CD8-positive, alpha-beta memory T cell (primary cell): Measurements from ENCODE around the gene SPARC. TPM values are rescaled to one million over a fixed set of nuclear protein-coding genes. Genes with fewer than 3 reads are reported as not detected.
"Not testable (repeated sequence)": the region's sequence is repeated elsewhere in the genome, so short reads cannot be mapped to it uniquely, and the experiment has no call there.

Source experiments
- CTCF ChIA-PET: fragments of 350-600 bp; sonication (Branson Sonifier 250); formaldehyde crosslinking; loops from one replicate; lab custom pipeline; 2021; ENCODE audit warnings: antibody characterized with exemption; lab: Charles Lee
- POLR2A ChIA-PET: fragments of 350-600 bp; sonication (Branson Sonifier 250); formaldehyde crosslinking; loops from one replicate; lab custom pipeline; 2021; ENCODE audit warnings: antibody characterized with exemption; lab: Charles Lee
- DNase-seq, 5 donors: peaks; one replicate each; pipeline versions ENCODE4 v3.0.0 to v3.0.0-alpha.2; 2020 to 2022; ENCODE audit warnings: mixed read lengths in 1 of 5
- H3K27ac ChIP-seq: one replicate; pipeline ENCODE4 v1.7.0; 2013; ENCODE audit warnings: low read depth, mild to moderate bottlenecking, low read length, moderate library complexity
- H3K27me3 ChIP-seq: 2 replicates; pipeline ENCODE4 v1.7.0; 2013; ENCODE audit warnings: low read length, mild to moderate bottlenecking; ENCODE audit not compliant: insufficient read depth, poor library complexity, severe bottlenecking
- H3K36me3 ChIP-seq: 2 replicates; pipeline ENCODE4 v1.7.0; 2013; ENCODE audit warnings: mild to moderate bottlenecking, low read length, moderate library complexity; ENCODE audit not compliant: insufficient read depth
- H3K4me1 ChIP-seq: 2 replicates; pipeline ENCODE4 v1.7.0; 2013; ENCODE audit warnings: mild to moderate bottlenecking, low read length, moderate library complexity; ENCODE audit not compliant: insufficient read depth
- H3K4me3 ChIP-seq: 2 replicates; pipeline ENCODE4 v1.7.0; 2013; ENCODE audit warnings: mild to moderate bottlenecking, low read length
- H3K9me3 ChIP-seq: 2 replicates; pipeline ENCODE4 v1.7.0; 2013; ENCODE audit warnings: mild to moderate bottlenecking, low read length
- H3K27ac Mint-ChIP-seq, 8 donors: one replicate each; pipeline ENCODE4 v1.8.0; 2020 to 2021; ENCODE audit warnings: mixed read lengths in 8 of 8, mild to moderate bottlenecking in 6 of 8, inconsistent platforms in 3 of 8, moderate library complexity in 3 of 8
- H3K27me3 Mint-ChIP-seq, 2 donors: one replicate each; pipeline ENCODE4 v1.8.0; 2020 to 2021; ENCODE audit warnings: mixed read lengths in 2 of 2, mild to moderate bottlenecking in 1 of 2, moderate library complexity in 1 of 2
- H3K36me3 Mint-ChIP-seq, 3 donors: one replicate each; pipeline ENCODE4 v1.8.0; 2020 to 2021; ENCODE audit warnings: mixed read lengths in 3 of 3, inconsistent platforms in 1 of 3, mild to moderate bottlenecking in 1 of 3
- H3K4me1 Mint-ChIP-seq, 3 donors: one replicate each; pipeline ENCODE4 v1.8.0; 2020 to 2021; ENCODE audit warnings: mixed read lengths in 3 of 3, inconsistent platforms in 1 of 3, mild to moderate bottlenecking in 1 of 3
- H3K4me3 Mint-ChIP-seq, 7 donors: one replicate each; pipeline ENCODE4 v1.8.0; 2020 to 2021; ENCODE audit warnings: mixed read lengths in 7 of 7, mild to moderate bottlenecking in 6 of 7, moderate library complexity in 4 of 7, inconsistent platforms in 2 of 7
- H3K9me3 Mint-ChIP-seq, 5 donors: one replicate each; pipeline ENCODE4 v1.8.0; 2020 to 2022; ENCODE audit warnings: mixed read lengths in 5 of 5, mild to moderate bottlenecking in 3 of 5, moderate library complexity in 2 of 5, inconsistent platforms in 1 of 5
- polyA plus RNA-seq: library from polyadenylated mRNA; unstranded; fragments of 300-500 nt; fragmentation: Illumina TruSeq; gene quantifications from one replicate; pipeline ENCODE4 v1.2.3, GENCODE V29; 2021
- total RNA-seq, 2 experiments: library from RNA; stranded (reverse); gene quantifications; one replicate each; pipeline ENCODE4 v1.2.3, GENCODE V29; 2021

The SPARC gene
- total and polyA plus RNA-seq, 3 experiments from 2014 or later = 0.22 to 0.31 TPM; not detected in 1

DNA sequence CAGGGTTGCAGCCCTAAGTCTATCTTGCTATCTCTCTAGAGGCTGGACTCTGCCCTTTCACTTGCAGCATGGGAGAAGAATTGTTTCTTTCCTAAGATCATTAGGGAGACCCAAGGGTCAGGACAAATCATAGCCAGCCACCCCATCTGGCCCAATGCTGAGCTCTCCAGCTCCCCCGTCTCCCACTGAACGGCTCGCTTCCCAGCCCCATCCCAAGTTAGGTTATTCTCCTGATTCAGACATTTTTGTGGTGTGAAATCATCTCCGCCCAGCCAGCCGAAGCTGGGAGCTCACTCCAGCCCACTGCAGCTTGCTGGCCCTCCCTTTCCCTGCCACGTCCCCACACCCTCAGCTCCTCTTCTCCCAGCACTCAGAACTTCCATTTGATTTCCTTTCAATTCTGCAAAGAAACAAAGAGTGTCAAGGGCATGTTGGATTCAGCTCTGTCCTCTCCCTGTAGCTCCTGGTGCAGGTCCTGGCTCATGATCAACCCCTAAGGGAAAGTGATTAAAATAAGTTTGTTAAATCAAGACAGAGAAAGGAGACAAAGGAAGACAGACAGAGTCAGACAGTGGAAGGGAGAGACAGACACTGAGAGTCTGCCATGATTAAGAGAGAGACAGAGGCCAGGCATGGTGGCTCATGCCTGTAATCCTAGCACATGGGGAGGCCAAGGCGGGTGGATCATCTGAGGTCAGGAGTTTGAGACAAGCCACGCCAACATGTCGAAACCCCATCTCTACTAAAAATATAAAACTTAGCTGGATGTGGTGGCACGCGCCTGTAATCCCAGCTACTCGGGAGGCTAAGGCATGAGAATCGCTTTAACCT, 12.6 kb upstream of the SPARC start:
- no peak overlapping the region for H3K27ac ChIP-seq
- Mint-ChIP-seq H3K27me3 (peaks cover 5 to 13% of the 10 kb centered on the region in 2 donors), H3K9me3 (no peaks in the 10 kb centered on the region), H3K36me3 (no peaks in the 10 kb centered on the region), H3K4me1 (no peaks in the 10 kb centered on the region), H3K27ac (no peak overlapping the region), H3K4me3 (no peak overlapping the region)
- DNase-seq = no peak
- ChIA-PET CTCF (no interaction called here), POLR2A (no interaction called here)
- H3K9me3 ChIP-seq = no peaks in the 10 kb centered on the region
- no peaks in the 10 kb centered on the region for H3K4me1 ChIP-seq
- H3K4me3 ChIP-seq = no peak overlapping the region
- H3K36me3 ChIP-seq = no peaks in the 10 kb centered on the region
- H3K27me3 ChIP-seq = no peaks in the 10 kb centered on the region

DNA sequence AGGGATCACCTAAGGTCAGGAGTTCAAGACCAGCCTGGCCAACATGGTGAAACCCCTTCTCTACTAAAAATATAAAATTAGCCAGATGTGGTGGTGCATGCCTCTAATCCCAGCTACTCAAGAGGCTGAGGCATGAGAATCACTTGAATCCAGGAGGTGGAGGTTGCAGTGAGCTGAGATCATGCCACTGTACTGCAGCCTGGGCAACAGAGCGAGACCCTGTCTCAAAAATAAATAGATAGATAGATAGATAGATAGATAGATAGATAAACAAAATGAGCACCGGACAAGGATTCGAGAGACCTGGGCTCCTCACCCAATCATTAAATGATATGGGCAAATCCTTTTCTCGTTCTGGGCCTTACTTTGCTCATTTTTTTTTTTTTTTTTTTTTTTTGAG, 11.4 kb upstream of the SPARC start:
- H3K4me1 ChIP-seq, H3K27me3 ChIP-seq, H3K4me3 ChIP-seq, H3K9me3 Mint-ChIP-seq, H3K4me1 Mint-ChIP-seq, H3K36me3 ChIP-seq, DNase-seq, H3K27ac Mint-ChIP-seq, H3K4me3 Mint-ChIP-seq, H3K36me3 Mint-ChIP-seq, H3K27ac ChIP-seq, H3K9me3 ChIP-seq, POLR2A ChIA-PET: not testable (repeated sequence)
- CTCF ChIA-PET = interaction anchor here (0.7 kb wide), 1 partner anchor 563 kb away, joined by 3 read pairs; no protein-coding TSS in a partner anchor
- H3K27me3 Mint-ChIP-seq = peaks cover 5 to 13% of the 10 kb centered on the region in 2 donors

DNA sequence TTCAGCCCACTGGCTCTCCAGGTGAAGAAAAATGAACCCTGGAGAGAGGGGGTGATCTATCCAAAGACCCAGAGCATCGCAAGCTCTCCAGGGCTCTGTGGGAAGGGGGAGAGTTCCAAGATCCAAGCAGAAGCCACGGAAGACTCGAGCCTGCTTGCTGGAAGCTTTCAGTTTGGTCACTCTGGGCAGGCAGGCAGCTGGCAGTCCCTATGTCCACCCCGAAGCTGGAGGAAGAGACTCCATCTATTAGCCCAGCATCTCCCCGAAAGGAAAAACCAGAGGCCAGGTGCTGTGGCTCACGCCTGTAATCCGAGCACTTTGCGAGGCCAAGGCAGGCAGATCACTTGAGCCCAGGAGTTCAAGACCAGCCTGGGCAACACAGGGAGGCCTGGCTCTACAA, 10.7 kb upstream of the SPARC start:
- no peak overlapping the region for H3K27ac Mint-ChIP-seq
- no peaks in the 10 kb centered on the region for H3K4me1 Mint-ChIP-seq
- no peak for DNase-seq
- no peaks in the 10 kb centered on the region for H3K4me1 ChIP-seq
- no peak overlapping the region for H3K4me3 Mint-ChIP-seq
- H3K9me3 ChIP-seq = no peaks in the 10 kb centered on the region
- no peaks in the 10 kb centered on the region for H3K27me3 ChIP-seq
- H3K36me3 ChIP-seq = no peaks in the 10 kb centered on the region
- no peak overlapping the region for H3K27ac ChIP-seq
- H3K27me3 Mint-ChIP-seq = peaks cover 5 to 13% of the 10 kb centered on the region in 2 donors
- ChIA-PET POLR2A (no interaction called here), CTCF (no interaction called here)
- no peak overlapping the region for H3K4me3 ChIP-seq
- no peaks in the 10 kb centered on the region for H3K9me3 Mint-ChIP-seq
- H3K36me3 Mint-ChIP-seq = no peaks in the 10 kb centered on the region

DNA sequence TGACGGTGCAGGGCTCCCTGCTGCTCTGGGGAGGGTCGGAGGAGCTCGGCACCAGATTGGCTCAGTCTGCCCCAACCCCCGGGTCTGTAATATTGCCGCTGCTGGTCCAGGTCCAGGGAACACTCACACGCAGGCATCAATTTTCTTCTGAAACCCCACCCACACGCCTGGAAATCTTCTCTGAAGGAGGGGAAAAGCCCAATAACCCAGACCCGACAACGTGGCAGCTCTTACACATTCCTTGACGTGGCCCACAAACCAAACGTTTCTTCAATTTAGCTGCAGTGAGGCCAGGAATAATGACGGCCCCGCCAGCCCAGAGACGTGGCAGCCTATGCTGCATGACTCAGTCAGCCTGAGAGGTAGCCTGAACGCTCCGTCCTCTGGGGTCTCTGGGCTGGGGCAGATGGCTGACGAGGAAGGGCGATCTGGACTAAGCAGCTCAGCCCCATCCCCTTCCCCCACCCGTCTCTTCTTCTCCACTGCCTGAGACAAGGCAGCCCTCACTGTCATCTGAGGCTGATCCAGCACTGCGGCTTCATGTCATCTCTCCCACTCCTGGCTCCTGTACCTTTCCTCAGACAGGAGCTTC, 9.9 kb upstream of the SPARC start:
- POLR2A ChIA-PET = no interaction called here
- Mint-ChIP-seq H3K27me3 (peaks cover 5 to 15% of the 10 kb centered on the region in 2 donors), H3K9me3 (no peaks in the 10 kb centered on the region), H3K27ac (no peak overlapping the region), H3K4me3 (no peak overlapping the region), H3K36me3 (no peaks in the 10 kb centered on the region), H3K4me1 (no peaks in the 10 kb centered on the region)
- Histone ChIP-seq H3K9me3 (no peaks in the 10 kb centered on the region), H3K27ac (no peak overlapping the region), H3K4me3 (no peak overlapping the region), H3K27me3 (no peaks in the 10 kb centered on the region), H3K4me1 (no peaks in the 10 kb centered on the region), H3K36me3 (no peaks in the 10 kb centered on the region)
- CTCF ChIA-PET = interaction anchor here (0.7 to 1.3 kb wide), 2 partner anchors 42 to 45 kb away, joined by 3 to 4 read pairs; no protein-coding TSS in a partner anchor
- DNase-seq = no peak

DNA sequence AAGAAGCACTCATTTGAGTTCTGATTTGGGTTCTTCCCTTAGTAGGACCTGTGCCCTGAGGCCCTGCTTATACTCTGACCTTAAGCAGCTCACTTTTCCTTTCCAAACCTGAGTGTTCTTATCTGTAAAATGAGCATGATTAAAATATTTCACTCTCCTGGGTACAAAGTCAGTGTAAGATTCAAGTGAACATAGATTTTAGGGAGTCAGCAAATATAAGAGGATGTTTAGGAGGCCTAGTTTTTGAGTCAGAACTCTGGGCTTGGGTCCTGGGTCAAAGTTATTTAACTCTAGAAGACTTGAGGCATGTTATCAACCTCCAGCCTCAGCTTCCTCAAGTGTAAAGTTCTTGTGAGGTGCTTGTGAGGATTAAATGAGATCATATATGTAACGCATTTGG, 8.7 kb upstream of the SPARC start:
- H3K36me3 ChIP-seq = no peaks in the 10 kb centered on the region
- CTCF ChIA-PET = interaction anchor here (1.3 kb wide), 1 partner anchor 43 kb away, joined by 4 read pairs; no protein-coding TSS in a partner anchor
- POLR2A ChIA-PET = no interaction called here
- H3K4me3 ChIP-seq = no peak overlapping the region
- peaks cover 3 to 19% of the 10 kb centered on the region in 2 donors for H3K27me3 Mint-ChIP-seq
- H3K4me3 Mint-ChIP-seq = no peak overlapping the region
- no peaks in the 10 kb centered on the region for H3K9me3 Mint-ChIP-seq
- no peaks in the 10 kb centered on the region for H3K9me3 ChIP-seq
- no peak for DNase-seq
- H3K27ac ChIP-seq = no peak overlapping the region
- no peaks in the 10 kb centered on the region for H3K4me1 Mint-ChIP-seq
- H3K4me1 ChIP-seq = no peaks in the 10 kb centered on the region
- H3K27me3 ChIP-seq = no peaks in the 10 kb centered on the region
- H3K36me3 Mint-ChIP-seq = no peaks in the 10 kb centered on the region
- H3K27ac Mint-ChIP-seq = no peak overlapping the region

DNA sequence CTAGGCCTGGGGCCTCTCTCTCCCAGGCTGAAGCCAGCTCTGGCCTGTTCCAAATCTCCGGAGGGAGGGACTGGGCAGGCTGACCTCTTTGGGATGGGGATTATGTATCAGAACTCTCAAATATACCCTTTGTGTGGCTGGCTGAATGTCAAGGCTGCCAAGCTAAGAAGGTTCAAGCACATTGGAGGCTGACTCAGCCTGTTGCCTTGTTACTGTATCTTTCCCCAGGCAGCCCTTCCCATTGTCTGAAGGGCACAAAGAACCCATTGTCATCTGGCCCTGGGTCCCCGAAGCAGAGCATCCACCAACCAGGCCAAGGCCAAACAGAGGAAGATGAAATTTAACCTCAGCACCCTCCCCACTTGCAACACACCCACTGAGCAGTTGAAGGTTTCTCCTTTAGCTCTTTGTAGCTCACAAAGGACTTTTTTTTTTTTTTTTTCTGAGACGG, 7.3 kb upstream of the SPARC start:
- H3K9me3 Mint-ChIP-seq = no peaks in the 10 kb centered on the region
- H3K36me3 Mint-ChIP-seq = no peaks in the 10 kb centered on the region
- Histone ChIP-seq H3K27ac (no peak overlapping the region), H3K9me3 (no peaks in the 10 kb centered on the region), H3K4me1 (no peaks in the 10 kb centered on the region), H3K4me3 (no peak overlapping the region), H3K36me3 (no peaks in the 10 kb centered on the region), H3K27me3 (no peaks in the 10 kb centered on the region)
- no peaks in the 10 kb centered on the region for H3K4me1 Mint-ChIP-seq
- CTCF ChIA-PET = interaction anchor here (1.5 kb wide), 1 partner anchor 35 kb away, joined by 3 read pairs; no protein-coding TSS in a partner anchor
- H3K27me3 Mint-ChIP-seq = peaks cover 2 to 22% of the 10 kb centered on the region in 2 donors
- POLR2A ChIA-PET = no interaction called here
- H3K27ac Mint-ChIP-seq = no peak overlapping the region
- H3K4me3 Mint-ChIP-seq = no peak overlapping the region
- DNase-seq = no peak

DNA sequence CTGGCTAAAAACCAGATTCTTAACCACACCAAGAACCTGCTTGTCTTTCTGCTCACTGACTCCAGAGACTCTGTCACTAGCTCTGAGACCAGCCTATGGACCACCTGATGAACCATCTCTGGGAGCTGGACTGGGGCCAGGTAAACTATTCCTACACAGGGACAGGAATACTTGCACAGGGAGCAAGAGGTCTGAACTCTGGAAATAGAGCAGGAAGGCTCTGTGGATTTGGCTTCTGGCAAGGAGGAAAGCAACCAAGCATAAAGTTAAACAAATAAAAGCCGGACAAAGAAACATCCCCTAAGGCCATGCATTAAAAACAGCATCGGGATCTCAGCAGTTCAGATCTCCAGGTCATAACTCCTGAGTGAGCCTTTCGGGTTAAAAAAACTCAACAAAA, 5.6 kb upstream of the SPARC start:
- Mint-ChIP-seq H3K27ac (no peak overlapping the region), H3K27me3 (peaks cover 9 to 33% of the 10 kb centered on the region in 2 donors), H3K36me3 (no peaks in the 10 kb centered on the region), H3K9me3 (peaks cover 0 to 2% (median 0%) of the 10 kb centered on the region in 5 donors), H3K4me3 (no peak overlapping the region), H3K4me1 (no peaks in the 10 kb centered on the region)
- no peaks in the 10 kb centered on the region for H3K27me3 ChIP-seq
- no peak overlapping the region for H3K4me3 ChIP-seq
- H3K4me1 ChIP-seq = no peaks in the 10 kb centered on the region
- no peak for DNase-seq
- no peak overlapping the region for H3K27ac ChIP-seq
- POLR2A ChIA-PET = no interaction called here
- no peaks in the 10 kb centered on the region for H3K36me3 ChIP-seq
- H3K9me3 ChIP-seq = no peaks in the 10 kb centered on the region
- CTCF ChIA-PET = no interaction called here

DNA sequence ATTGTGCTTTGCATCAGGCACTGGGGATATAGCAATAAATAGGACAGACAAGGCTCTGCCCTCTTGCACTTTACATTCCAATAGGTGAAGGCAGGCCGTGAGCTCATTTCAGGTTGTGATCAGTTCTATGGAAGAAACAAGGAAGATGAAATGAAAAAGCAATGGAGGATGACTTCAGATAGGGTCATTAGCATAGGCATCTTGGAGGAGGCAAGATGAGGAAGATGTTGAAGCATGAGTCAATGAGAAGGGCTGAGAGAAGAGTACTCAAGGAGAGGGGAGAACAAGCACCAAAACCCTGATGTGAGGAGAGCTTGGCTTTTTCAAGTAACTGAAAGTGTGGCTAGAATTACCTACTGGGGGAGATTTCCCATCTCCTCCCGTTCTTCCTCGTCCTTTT, 5.0 kb upstream of the SPARC start:
- no peaks in the 10 kb centered on the region for H3K27me3 ChIP-seq
- H3K4me1 ChIP-seq = no peaks in the 10 kb centered on the region
- H3K9me3 Mint-ChIP-seq = peaks cover 0 to 2% (median 0%) of the 10 kb centered on the region in 5 donors
- no peaks in the 10 kb centered on the region for H3K9me3 ChIP-seq
- no peak overlapping the region for H3K27ac Mint-ChIP-seq
- CTCF ChIA-PET = no interaction called here
- no peak overlapping the region for H3K4me3 Mint-ChIP-seq
- no peaks in the 10 kb centered on the region for H3K36me3 ChIP-seq
- peaks cover 11 to 37% of the 10 kb centered on the region in 2 donors for H3K27me3 Mint-ChIP-seq
- no peak overlapping the region for H3K4me3 ChIP-seq
- POLR2A ChIA-PET = no interaction called here
- no peak for DNase-seq
- no peaks in the 10 kb centered on the region for H3K36me3 Mint-ChIP-seq
- peaks cover 3 to 5% (median 4%) of the 10 kb centered on the region in 3 donors for H3K4me1 Mint-ChIP-seq
- no peak overlapping the region for H3K27ac ChIP-seq
